HL-60/S4 (cell line): ENCODE results near the gene CHST8.

Experiments used
- in situ Hi-C: fragments of 300-500 bp; cut with MboI; formaldehyde crosslinking; loops from 2 replicates; pipeline ENCODE4 v1.14.3; 2022; ENCODE audit warnings: low sequenced_read_pairs

CHST8 gene

GRCh38 chr19:33819880-33820781 is 198.4 kb downstream of the CHST8 start:
- in situ Hi-C loops, result no loop called here

- in situ Hi-C loops, result no loop called here
Observed at GRCh38 chr19:33821871-33822270, 200.1 kb downstream of the CHST8 start.
